ENCODE measurements around the gene CAVIN1. TPM values are rescaled to one million over a fixed set of nuclear protein-coding genes. Genes with fewer than 3 reads are reported as not detected.
"Not testable (repeated sequence)": the region's sequence is repeated elsewhere in the genome, so short reads cannot be mapped to it uniquely, and the experiment has no call there.

Gene CAVIN1
- total RNA-seq, 1 donor from 2014 or later = 681 TPM

GRCh38 chr17:42381898-42382297, 41.2 kb downstream of the CAVIN1 start:
- no peak for DNase-seq (ENCODE audit: low spot score)

- DNase-seq (ENCODE audit: low spot score) = no peak
Observed at GRCh38 chr17:42380935-42381334, 42.1 kb downstream of the CAVIN1 start.

- DNase-seq (ENCODE audit: low spot score) = no peak
Observed at GRCh38 chr17:42378959-42379594, 44.0 kb downstream of the CAVIN1 start.

- DNase-seq (ENCODE audit: low spot score) = no peak
Observed at GRCh38 chr17:42378359-42378958, 44.6 kb downstream of the CAVIN1 start.

- DNase-seq (ENCODE audit: low spot score) = no peak
Observed at GRCh38 chr17:42373896-42374295, 49.2 kb downstream of the CAVIN1 start.

- DNase-seq (ENCODE audit: low spot score) = no peak
Observed at GRCh38 chr17:42372142-42372541, 50.9 kb downstream of the CAVIN1 start.

GRCh38 chr17:42368797-42369561, 54.1 kb downstream of the CAVIN1 start:
- not testable (repeated sequence) for DNase-seq (ENCODE audit: low spot score)

GRCh38 chr17:42368310-42368709, 54.7 kb downstream of the CAVIN1 start:
- not testable (repeated sequence) for DNase-seq (ENCODE audit: low spot score)

- DNase-seq (ENCODE audit: low spot score) = peak; percentile 16
Observed at GRCh38 chr17:42366176-42367023, 56.7 kb downstream of the CAVIN1 start.

- DNase-seq (ENCODE audit: low spot score) = no peak
Observed at GRCh38 chr17:42365136-42365535, 57.9 kb downstream of the CAVIN1 start.

- DNase-seq (ENCODE audit: low spot score) = no peak
Observed at GRCh38 chr17:42363767-42364585, 59.1 kb downstream of the CAVIN1 start.

GRCh38 chr17:42363231-42363630, 59.8 kb downstream of the CAVIN1 start:
- no peak for DNase-seq (ENCODE audit: low spot score)

- DNase-seq (ENCODE audit: low spot score) = no peak
Observed at GRCh38 chr17:42362245-42362961, 60.7 kb downstream of the CAVIN1 start.

GRCh38 chr17:42361781-42362186, 61.3 kb downstream of the CAVIN1 start:
- no peak for DNase-seq (ENCODE audit: low spot score)

- DNase-seq (ENCODE audit: low spot score) = not testable (repeated sequence)
Observed at GRCh38 chr17:42360388-42360787, 62.7 kb downstream of the CAVIN1 start.

- DNase-seq (ENCODE audit: low spot score) = no peak
Observed at GRCh38 chr17:42359133-42359532, 63.9 kb downstream of the CAVIN1 start.

- DNase-seq (ENCODE audit: low spot score) = peak; percentile 18
Observed at GRCh38 chr17:42358434-42358833, 64.6 kb downstream of the CAVIN1 start.

- DNase-seq (ENCODE audit: low spot score) = no peak
Observed at GRCh38 chr17:42354956-42355843, 67.9 kb downstream of the CAVIN1 start.
